Esophagus muscularis mucosa (tissue), 4 donors: Measurements from ENCODE around the gene TAS1R1.
A peak's percentile ranks its signal among the peaks of the same experiment; 100 is the strongest.

Experiments used
- CTCF ChIP-seq, 3 experiments: fragments of 200-600 bp in 2 of 3; fragments of 450-650 bp in 1 of 3; sonication (generic) in 2 of 3; IDR thresholded peaks; one replicate each; pipeline ENCODE4 v1.5.1; 2017 to 2019; ENCODE audit warnings: antibody characterized with exemption in 3 of 3, mild to moderate bottlenecking in 2 of 3, moderate library complexity in 1 of 3
- EP300 ChIP-seq: sonication (generic); formaldehyde crosslinking; IDR thresholded peaks from one replicate; pipeline ENCODE4 v1.6.1; 2017; ENCODE audit warnings: antibody characterized with exemption
- POLR2AphosphoS5 ChIP-seq, 2 donors: sonication (generic); formaldehyde crosslinking; IDR thresholded peaks; one replicate each; pipeline ENCODE4 v1.6.1; 2017; ENCODE audit warnings: antibody characterized with exemption in 2 of 2

- TF ChIP-seq POLR2AphosphoS5 (IDR thresholded peaks at IDR 0.05) (no peak), CTCF (IDR thresholded peaks at IDR 0.05) (peak in 1 of 3 experiments; percentile 25), EP300 (no peak)
These were observed 29.3 kb downstream of the TAS1R1 start for GRCh38 chr1:6584126-6585080.
